Measurements from ENCODE around the gene RSPH6A.

DNA sequence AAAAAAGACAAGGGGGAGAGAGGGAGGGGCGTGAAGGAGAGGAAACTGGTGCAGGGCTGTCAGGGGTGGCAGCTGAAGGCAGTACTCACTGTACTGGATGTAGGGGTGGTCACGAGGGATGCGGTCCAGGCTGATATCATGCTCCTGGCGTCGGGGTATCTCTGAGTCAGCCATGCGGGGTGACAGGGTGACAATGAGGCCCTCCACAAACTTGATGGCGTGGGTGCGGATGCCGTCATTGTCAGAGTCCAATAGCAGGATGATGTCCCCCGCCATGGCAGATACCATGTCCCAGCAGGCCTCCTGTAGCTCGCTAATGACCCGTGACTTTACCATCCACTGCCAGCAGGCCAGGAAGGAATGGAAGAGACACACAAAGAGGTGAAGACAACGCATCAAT is 32.6 kb upstream of the RSPH6A start:
- TF ChIP-seq, protein P1, sequence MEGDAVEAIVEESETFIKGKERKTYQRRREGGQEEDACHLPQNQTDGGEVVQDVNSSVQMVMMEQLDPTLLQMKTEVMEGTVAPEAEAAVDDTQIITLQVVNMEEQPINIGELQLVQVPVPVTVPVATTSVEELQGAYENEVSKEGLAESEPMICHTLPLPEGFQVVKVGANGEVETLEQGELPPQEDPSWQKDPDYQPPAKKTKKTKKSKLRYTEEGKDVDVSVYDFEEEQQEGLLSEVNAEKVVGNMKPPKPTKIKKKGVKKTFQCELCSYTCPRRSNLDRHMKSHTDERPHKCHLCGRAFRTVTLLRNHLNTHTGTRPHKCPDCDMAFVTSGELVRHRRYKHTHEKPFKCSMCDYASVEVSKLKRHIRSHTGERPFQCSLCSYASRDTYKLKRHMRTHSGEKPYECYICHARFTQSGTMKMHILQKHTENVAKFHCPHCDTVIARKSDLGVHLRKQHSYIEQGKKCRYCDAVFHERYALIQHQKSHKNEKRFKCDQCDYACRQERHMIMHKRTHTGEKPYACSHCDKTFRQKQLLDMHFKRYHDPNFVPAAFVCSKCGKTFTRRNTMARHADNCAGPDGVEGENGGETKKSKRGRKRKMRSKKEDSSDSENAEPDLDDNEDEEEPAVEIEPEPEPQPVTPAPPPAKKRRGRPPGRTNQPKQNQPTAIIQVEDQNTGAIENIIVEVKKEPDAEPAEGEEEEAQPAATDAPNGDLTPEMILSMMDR (IDR thresholded peaks at IDR 0.05), result no peak
- no peak for TF ChIP-seq POLR2A (IDR thresholded peaks at IDR 0.05)

All from prostate gland (tissue), 2 donors.